Activated naive CD4-positive, alpha-beta T cell treated with anti-CD3 and anti-CD28 coated beads, Interleukin-2, amount 10 ng/mL, durations not matched to agents 7 days and 5 days (primary cell): ENCODE results near the gene C1orf141.
"Not testable (repeated sequence)": the region's sequence is repeated elsewhere in the genome, so short reads cannot be mapped to it uniquely, and the experiment has no call there.

ENCODE experiments used
- CTCF ChIA-PET: fragments of 350-600 bp; sonication (Branson Sonifier 250); formaldehyde crosslinking; loops from one replicate; lab custom pipeline; 2021; ENCODE audit warnings: antibody characterized with exemption; lab: Charles Lee
- DNase-seq: peaks from one replicate; pipeline ENCODE4 v3.0.0-alpha.2; 2020
- H3K27ac Mint-ChIP-seq: one replicate; pipeline ENCODE4 v1.8.0; 2021; ENCODE audit warnings: mild to moderate bottlenecking, moderate library complexity, mixed read lengths
- H3K27me3 Mint-ChIP-seq: one replicate; pipeline ENCODE4 v1.8.0; 2021; ENCODE audit warnings: mild to moderate bottlenecking, mixed read lengths
- H3K36me3 Mint-ChIP-seq: one replicate; pipeline ENCODE4 v1.8.0; 2021; ENCODE audit warnings: mixed read lengths
- H3K4me1 Mint-ChIP-seq: one replicate; pipeline ENCODE4 v1.8.0; 2021; ENCODE audit warnings: mixed read lengths
- H3K4me3 Mint-ChIP-seq: one replicate; pipeline ENCODE4 v1.8.0; 2021; ENCODE audit warnings: mild to moderate bottlenecking, moderate library complexity, mixed read lengths
- H3K9me3 Mint-ChIP-seq: one replicate; pipeline ENCODE4 v1.8.0; 2021; ENCODE audit warnings: mixed read lengths

Gene C1orf141

DNA sequence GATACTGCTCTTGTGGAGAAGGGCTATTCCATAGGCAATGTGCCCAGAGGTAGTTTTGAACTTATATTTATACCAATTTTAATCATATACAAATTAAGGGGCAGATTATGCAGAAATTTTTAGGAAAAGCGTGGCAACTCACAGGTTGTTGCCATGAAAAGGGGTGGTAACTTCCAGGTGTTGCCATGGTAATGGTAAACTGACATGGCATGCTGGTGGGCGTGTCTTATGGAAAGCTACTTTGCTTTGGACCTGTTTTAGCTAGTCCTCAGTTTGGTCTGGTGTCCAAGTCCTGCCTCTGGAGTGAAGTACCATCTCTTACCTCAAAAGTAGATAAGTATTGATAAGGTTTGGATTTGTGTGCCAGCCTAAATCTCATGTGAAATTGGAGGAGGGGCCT is 23.6 kb upstream of the C1orf141 start:
- Mint-ChIP-seq H3K4me3 (no peak overlapping the region), H3K27ac (no peak overlapping the region), H3K4me1 (peaks cover 11% of the 10 kb centered on the region), H3K36me3 (peaks cover 4% of the 10 kb centered on the region), H3K9me3 (peaks cover 6% of the 10 kb centered on the region), H3K27me3 (no peaks in the 10 kb centered on the region)
- CTCF ChIA-PET, result no interaction called here
- DNase-seq, result no peak

DNA sequence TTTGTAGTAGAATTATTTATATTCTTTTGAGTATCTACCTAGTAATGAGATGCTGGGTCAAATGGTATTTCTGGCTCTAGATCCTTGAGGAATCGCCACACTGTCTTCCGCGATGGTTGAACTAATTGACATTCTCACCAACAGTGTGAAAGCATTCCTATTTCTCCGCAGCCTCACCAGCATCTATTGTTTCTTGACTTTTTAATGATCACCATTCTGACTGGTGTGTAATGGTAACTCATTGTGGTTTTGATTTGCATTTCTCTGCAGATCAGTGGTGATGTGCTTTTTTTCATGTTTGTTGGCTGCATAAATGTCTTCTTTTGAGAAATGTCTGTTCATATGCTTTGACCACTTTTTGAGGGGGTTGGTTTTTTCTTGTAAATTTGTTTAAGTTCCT is 16.2 kb upstream of the C1orf141 start:
- Mint-ChIP-seq H3K36me3 (peaks cover 4% of the 10 kb centered on the region), H3K27ac (peak overlapping the region; percentile 50), H3K27me3 (no peaks in the 10 kb centered on the region), H3K4me3 (no peak overlapping the region), H3K4me1 (peaks cover 22% of the 10 kb centered on the region), H3K9me3 (peaks cover 6% of the 10 kb centered on the region)
- CTCF ChIA-PET, result interaction anchor here (2.8 to 14.4 kb wide), 3 partner anchors 12 to 155 kb away, joined by 46 to 317 read pairs (median 56); no protein-coding TSS in a partner anchor
- DNase-seq, result no peak

DNA sequence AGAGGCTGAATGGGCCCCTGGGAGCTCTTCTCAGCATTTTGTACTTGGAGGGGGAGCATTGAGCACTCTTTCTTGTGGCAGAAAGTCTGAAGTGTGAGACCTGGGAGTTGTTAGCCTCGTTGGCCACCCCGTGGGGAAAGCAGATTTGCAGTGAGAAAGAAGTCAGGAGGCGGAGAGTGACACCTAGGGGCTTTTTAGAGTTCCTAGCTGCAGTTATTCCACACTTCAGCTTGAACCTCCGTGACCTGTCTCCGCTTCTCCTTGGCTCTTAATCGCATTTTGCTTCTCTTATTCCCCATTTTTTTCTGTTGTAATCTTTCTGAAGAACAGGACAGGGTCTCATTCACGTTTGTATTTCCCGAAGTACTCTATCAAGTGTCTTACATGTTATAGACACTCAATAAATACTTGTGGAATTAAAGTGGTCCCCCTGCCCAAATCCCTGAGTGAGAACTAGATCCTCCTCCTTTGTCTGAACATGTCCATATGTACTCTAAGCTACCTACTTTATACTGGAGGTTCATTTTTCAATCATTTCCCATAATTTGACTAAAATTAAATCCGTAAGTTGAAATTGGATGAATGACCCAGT is 14.5 kb upstream of the C1orf141 start:
- peak; percentile 76 for DNase-seq
- Mint-ChIP-seq H3K4me1 (peaks cover 27% of the 10 kb centered on the region), H3K27me3 (no peaks in the 10 kb centered on the region), H3K36me3 (no peaks in the 10 kb centered on the region), H3K9me3 (no peaks in the 10 kb centered on the region), H3K4me3 (no peak overlapping the region), H3K27ac (no peak overlapping the region)
- CTCF ChIA-PET, result interaction anchor here (0.7 to 14.4 kb wide), 43 partner anchors 7 to 391 kb away, joined by 3 to 317 read pairs (median 5); partner anchors contain the start of genes C1orf141 and SLC35D1

DNA sequence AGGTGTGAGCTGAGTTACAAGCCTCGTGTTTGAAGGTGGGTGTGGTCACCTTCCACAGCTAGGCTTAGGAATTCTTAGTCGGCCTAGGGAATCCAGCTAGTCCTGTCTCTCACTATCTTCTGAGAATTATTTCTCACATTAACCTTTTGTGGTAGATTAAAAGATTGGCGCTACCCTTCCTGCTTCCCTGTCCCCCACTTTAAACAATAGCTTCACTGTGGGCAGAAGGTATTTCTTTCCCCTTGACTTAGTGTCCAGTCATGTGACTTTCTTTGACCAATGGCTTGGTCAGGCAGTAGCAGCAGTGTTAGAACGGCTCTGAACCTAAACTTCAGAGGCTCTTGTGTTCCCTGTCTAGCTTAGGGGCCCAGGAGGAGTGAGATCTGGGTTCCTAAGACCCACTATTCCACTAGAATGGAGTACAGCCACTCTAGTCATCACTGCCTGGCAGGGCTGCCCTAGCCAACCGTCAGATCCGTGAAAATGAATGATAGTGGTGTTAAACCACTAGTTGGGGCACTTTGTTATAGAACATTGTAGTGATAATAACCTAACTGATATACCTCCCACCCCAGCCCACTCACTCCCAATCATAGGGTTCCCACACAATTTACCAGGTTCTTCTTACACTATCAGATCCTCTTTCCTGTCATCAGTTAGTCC is 13.9 kb upstream of the C1orf141 start:
- H3K36me3 Mint-ChIP-seq, result no peaks in the 10 kb centered on the region
- H3K9me3 Mint-ChIP-seq, result no peaks in the 10 kb centered on the region
- H3K4me3 Mint-ChIP-seq, result no peak overlapping the region
- no peaks in the 10 kb centered on the region for H3K27me3 Mint-ChIP-seq
- peaks cover 32% of the 10 kb centered on the region for H3K4me1 Mint-ChIP-seq
- H3K27ac Mint-ChIP-seq, result no peak overlapping the region
- DNase-seq, result no peak
- CTCF ChIA-PET, result interaction anchor here (0.7 to 14.4 kb wide), 37 partner anchors 8 to 391 kb away, joined by 3 to 317 read pairs (median 5); partner anchors contain the start of genes C1orf141 and SLC35D1

DNA sequence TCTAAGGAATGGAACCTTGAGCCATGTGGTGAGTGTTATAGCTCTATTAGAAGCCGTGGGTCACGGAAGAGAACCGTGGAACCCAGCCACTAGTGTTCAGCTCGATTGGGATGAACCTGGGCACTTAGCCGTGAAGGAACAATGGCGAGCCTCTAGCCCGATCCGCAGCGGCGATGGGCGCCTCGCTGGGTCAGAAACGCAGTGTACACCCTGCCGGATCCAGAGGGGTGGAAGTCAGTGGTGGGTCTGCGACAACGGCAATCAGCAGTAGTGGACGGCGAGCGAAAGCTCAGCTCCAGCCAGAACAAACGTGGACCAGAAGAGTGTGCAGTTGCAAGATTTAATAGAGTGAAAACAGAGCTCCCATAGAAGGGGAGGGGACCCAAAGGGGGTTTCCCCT is 13.2 kb upstream of the C1orf141 start:
- peaks cover 39% of the 10 kb centered on the region for H3K4me1 Mint-ChIP-seq
- CTCF ChIA-PET, result interaction anchor here (0.5 to 14.4 kb wide), 16 partner anchors 9 to 386 kb away, joined by 3 to 317 read pairs (median 6); partner anchors contain the start of genes C1orf141 and SLC35D1
- H3K27me3 Mint-ChIP-seq, H3K9me3 Mint-ChIP-seq, H3K36me3 Mint-ChIP-seq, DNase-seq, H3K27ac Mint-ChIP-seq, H3K4me3 Mint-ChIP-seq: not testable (repeated sequence)

DNA sequence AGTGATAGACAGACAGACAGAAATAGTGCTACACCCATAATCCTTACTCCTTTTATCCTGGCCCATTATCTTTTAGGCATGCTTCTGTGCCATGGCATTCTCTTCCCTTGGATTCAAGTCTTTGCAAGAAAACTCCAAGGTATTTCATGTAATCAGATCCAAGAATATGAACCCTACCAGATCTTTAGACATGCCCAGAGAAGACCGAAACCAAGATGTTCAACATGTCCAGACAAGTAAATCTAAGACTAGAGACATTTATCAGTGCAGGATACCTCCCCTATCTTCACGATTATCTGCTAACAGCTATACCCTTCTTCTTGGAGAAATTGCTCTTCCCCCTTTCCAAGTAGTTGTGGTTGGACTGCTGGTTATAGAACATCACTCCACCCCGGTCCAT is 11.8 kb upstream of the C1orf141 start:
- Mint-ChIP-seq H3K9me3 (no peaks in the 10 kb centered on the region), H3K27ac (no peak overlapping the region), H3K36me3 (no peaks in the 10 kb centered on the region), H3K27me3 (peaks cover 1% of the 10 kb centered on the region), H3K4me3 (no peak overlapping the region), H3K4me1 (peaks cover 48% of the 10 kb centered on the region)
- CTCF ChIA-PET, result interaction anchor here (0.6 to 14.4 kb wide), 7 partner anchors 16 to 381 kb away, joined by 3 to 317 read pairs (median 6); no protein-coding TSS in a partner anchor
- DNase-seq, result no peak

DNA sequence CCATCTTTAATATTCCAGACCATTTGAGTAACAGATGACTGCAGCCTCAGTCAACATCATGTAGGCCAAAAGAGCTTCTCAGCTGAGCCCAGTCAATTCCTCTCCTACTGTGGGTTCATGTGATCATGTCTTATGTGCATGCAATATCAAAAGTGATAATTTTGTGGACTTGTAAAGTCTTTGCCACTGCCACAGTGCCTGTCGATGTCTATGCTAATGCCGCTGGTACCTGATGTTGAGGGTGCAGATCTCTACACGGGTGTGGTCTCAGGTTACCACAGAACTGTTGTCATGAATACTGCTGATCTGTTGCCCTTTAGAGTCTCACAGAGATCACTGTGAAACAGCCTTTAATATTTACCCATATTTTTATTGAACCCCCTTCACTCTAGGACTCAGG is 11.3 kb upstream of the C1orf141 start:
- DNase-seq, result no peak
- H3K36me3 Mint-ChIP-seq, result no peaks in the 10 kb centered on the region
- no peaks in the 10 kb centered on the region for H3K9me3 Mint-ChIP-seq
- H3K27me3 Mint-ChIP-seq, result peaks cover 4% of the 10 kb centered on the region
- H3K27ac Mint-ChIP-seq, result no peak overlapping the region
- H3K4me1 Mint-ChIP-seq, result peaks cover 49% of the 10 kb centered on the region
- CTCF ChIA-PET, result interaction anchor here (0.6 to 14.4 kb wide), 7 partner anchors 31 to 380 kb away, joined by 3 to 317 read pairs (median 6); no protein-coding TSS in a partner anchor
- H3K4me3 Mint-ChIP-seq, result no peak overlapping the region

DNA sequence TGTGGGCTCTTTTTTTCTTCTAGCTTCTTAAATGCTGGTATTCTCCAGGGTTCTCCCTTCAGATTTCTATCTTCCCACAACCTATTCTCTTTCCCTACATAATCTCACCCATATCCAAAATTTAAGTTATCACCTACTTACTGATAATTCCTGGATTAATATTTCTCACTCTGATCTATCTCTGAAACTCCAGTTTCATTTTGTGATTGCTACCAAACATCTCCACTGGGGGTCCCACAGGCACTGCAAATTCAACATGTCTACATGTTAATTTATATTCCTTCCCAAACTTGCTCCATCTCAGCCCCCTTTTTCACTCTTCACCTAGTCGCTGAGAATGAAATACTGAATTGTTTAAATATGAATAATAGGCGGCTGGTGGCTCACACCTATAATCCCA is 9.9 kb upstream of the C1orf141 start:
- CTCF ChIA-PET, result interaction anchor here (0.7 to 14.4 kb wide), 15 partner anchors 9 to 381 kb away, joined by 3 to 317 read pairs (median 3); partner anchors contain the start of gene C1orf141
- H3K27ac Mint-ChIP-seq, result no peak overlapping the region
- DNase-seq, result peak; percentile 39
- H3K36me3 Mint-ChIP-seq, result no peaks in the 10 kb centered on the region
- peaks cover 4% of the 10 kb centered on the region for H3K27me3 Mint-ChIP-seq
- H3K9me3 Mint-ChIP-seq, result no peaks in the 10 kb centered on the region
- H3K4me1 Mint-ChIP-seq, result peaks cover 49% of the 10 kb centered on the region
- H3K4me3 Mint-ChIP-seq, result no peak overlapping the region

DNA sequence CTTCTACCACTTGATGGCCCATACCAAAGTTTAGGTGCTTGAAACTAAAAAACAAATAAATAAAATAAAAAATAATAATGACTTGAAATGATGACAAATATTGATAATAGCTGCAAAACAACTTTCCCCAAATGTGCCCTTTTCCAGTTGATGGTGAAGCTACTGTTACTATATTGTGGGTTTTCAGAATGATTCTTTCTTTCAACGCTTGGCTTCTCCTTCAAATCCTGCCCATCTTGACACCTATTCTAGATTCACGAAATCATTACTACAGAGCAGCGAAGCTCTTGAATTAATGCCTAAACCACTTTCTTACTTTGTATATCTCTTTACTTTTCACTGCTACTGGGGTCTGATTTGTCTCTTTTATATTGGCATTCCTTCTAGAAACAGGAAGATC is 9.2 kb upstream of the C1orf141 start:
- H3K9me3 Mint-ChIP-seq, result no peaks in the 10 kb centered on the region
- DNase-seq, result no peak
- no peak overlapping the region for H3K4me3 Mint-ChIP-seq
- no peak overlapping the region for H3K27ac Mint-ChIP-seq
- peaks cover 4% of the 10 kb centered on the region for H3K27me3 Mint-ChIP-seq
- no peaks in the 10 kb centered on the region for H3K36me3 Mint-ChIP-seq
- CTCF ChIA-PET, result interaction anchor here (0.7 to 14.4 kb wide), 17 partner anchors 9 to 380 kb away, joined by 3 to 317 read pairs (median 3); partner anchors contain the start of genes C1orf141 and SLC35D1
- peaks cover 43% of the 10 kb centered on the region for H3K4me1 Mint-ChIP-seq

DNA sequence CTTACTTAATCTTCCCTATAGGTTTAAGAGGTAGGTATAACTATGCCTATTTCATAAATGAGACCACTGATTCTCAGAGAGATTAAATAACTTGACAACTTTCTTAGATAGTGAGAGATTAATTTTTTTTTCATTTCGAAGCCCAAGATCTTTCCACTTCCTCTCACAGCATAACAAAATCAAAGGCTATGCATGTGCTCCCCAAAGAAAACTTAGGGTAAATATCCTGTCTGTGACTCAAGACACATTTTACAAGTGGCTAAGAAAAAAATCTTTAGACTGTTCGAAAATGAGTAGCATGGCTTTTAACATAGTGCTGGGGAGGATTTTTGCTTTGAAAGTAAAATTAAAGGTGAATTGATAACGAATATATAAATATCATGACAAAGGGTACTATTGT is 8.2 kb upstream of the C1orf141 start:
- no peak overlapping the region for H3K4me3 Mint-ChIP-seq
- no peaks in the 10 kb centered on the region for H3K9me3 Mint-ChIP-seq
- no peaks in the 10 kb centered on the region for H3K36me3 Mint-ChIP-seq
- no peak for DNase-seq
- H3K27me3 Mint-ChIP-seq, result peaks cover 4% of the 10 kb centered on the region
- H3K4me1 Mint-ChIP-seq, result peaks cover 37% of the 10 kb centered on the region
- peak overlapping the region; percentile 75 for H3K27ac Mint-ChIP-seq
- CTCF ChIA-PET, result interaction anchor here (1.1 to 14.4 kb wide), 4 partner anchors 17 to 147 kb away, joined by 3 to 317 read pairs (median 9); partner anchors contain the start of gene SLC35D1

DNA sequence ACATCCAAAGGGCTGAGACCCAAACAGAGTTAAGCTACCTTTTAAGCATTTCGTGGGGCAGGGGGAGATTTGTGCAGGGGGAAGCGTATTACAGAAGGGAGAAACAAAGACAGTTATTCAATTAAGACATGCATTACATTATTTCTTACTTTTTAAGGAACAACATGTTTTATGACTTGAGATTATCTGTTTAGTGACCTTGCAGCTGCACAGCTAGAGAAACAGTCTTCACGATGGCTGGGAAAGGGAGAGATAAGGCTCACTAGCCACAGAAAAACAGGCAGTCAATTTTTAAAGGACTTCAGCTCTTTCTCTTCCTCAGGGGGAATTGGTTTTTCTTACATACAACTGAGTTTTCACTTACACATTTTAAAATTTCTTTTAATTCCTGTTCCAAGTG is 7.1 kb upstream of the C1orf141 start:
- H3K4me1 Mint-ChIP-seq, result peaks cover 36% of the 10 kb centered on the region
- not testable (repeated sequence) for H3K4me3 Mint-ChIP-seq, H3K27ac Mint-ChIP-seq, DNase-seq, H3K36me3 Mint-ChIP-seq, H3K27me3 Mint-ChIP-seq, H3K9me3 Mint-ChIP-seq
- CTCF ChIA-PET, result interaction anchor here (0.8 to 1.7 kb wide), 2 partner anchors 70 to 359 kb away, joined by 3 to 7 read pairs; no protein-coding TSS in a partner anchor

DNA sequence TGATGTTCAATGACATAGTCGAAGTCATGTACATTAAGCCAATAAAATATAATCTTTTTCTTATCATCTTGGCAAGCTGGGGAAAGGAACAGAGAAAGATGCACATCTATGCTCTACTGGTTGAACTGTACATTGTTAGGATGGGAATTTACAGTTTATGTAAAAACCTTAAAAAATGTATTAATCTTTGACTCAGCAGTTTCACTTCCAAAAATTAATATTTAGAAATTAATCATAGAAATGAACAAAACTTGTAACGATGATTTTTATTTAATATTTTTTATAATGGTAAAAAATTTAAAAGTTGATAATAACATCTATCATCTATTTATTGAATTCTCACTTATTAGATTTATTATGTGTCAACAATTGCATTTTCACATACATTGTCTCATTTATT is 5.7 kb upstream of the C1orf141 start:
- H3K4me1 Mint-ChIP-seq, result peaks cover 26% of the 10 kb centered on the region
- DNase-seq, result no peak
- H3K27me3 Mint-ChIP-seq, result peaks cover 4% of the 10 kb centered on the region
- no peak overlapping the region for H3K27ac Mint-ChIP-seq
- H3K36me3 Mint-ChIP-seq, result no peaks in the 10 kb centered on the region
- CTCF ChIA-PET, result interaction anchor here (0.6 kb wide), 1 partner anchor 71 kb away, joined by 3 read pairs; no protein-coding TSS in a partner anchor
- no peak overlapping the region for H3K4me3 Mint-ChIP-seq
- no peaks in the 10 kb centered on the region for H3K9me3 Mint-ChIP-seq

DNA sequence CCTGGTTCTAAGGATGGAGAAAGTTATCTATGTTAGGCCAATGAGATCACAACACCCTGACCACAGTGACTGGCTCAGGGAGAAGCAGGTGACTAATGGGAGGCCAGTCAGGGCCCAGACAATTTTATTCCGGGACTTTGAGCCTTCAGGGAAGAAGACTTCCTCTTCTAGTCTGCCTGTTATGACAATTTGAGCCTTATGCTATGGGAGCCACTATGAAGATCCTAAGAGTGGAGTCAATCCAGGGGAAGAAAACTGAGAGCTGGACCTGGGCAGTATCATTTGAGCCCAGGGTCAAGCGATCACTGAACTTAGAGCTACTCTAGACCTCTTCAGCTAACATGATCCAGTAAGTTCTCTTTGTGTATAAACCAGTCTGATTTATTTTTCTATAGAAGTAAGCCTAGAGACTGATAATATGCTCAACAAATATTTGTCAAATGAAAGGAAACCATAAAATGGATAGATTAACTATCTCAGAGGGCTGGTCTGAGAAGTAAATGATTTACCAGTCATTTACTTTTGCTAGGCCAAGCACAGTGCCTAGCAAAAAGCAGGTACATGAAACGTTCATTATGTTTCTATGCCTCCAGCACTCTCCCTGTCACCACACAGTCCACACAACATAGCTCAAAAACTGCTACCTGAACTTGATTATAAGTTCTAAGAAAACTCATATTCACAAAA is 4.2 kb upstream of the C1orf141 start:
- DNase-seq, result no peak
- no peak overlapping the region for H3K27ac Mint-ChIP-seq
- no peaks in the 10 kb centered on the region for H3K36me3 Mint-ChIP-seq
- peaks cover 27% of the 10 kb centered on the region for H3K4me1 Mint-ChIP-seq
- H3K4me3 Mint-ChIP-seq, result no peak overlapping the region
- CTCF ChIA-PET, result interaction anchor here (0.9 kb wide), 1 partner anchor 11 kb away, joined by 5 read pairs; no protein-coding TSS in a partner anchor
- H3K9me3 Mint-ChIP-seq, result no peaks in the 10 kb centered on the region
- H3K27me3 Mint-ChIP-seq, result peaks cover 9% of the 10 kb centered on the region
